ENCODE measurements around the gene NPEPPS.
"Not testable (repeated sequence)": the region's sequence is repeated elsewhere in the genome, so short reads cannot be mapped to it uniquely, and the experiment has no call there.

NPEPPS gene

GRCh38 chr17:47520279-47520678 lies 10.6 kb upstream of the NPEPPS start:
- H3K27me3 ChIP-seq (ENCODE audit: control insufficient read depth, insufficient read depth, low read length); H3K9me3 ChIP-seq (replicated peaks; ENCODE audit: low read length); H3K36me3 ChIP-seq (ENCODE audit: insufficient read depth, low read length); H3K4me2 ChIP-seq (ENCODE audit: low read length); H3K4me1 ChIP-seq (ENCODE audit: control insufficient read depth, insufficient read depth, low read length); H3K4me3 ChIP-seq (ENCODE audit: low read length); H3K9ac ChIP-seq (ENCODE audit: low read depth, low read length): not testable (repeated sequence)

DNA sequence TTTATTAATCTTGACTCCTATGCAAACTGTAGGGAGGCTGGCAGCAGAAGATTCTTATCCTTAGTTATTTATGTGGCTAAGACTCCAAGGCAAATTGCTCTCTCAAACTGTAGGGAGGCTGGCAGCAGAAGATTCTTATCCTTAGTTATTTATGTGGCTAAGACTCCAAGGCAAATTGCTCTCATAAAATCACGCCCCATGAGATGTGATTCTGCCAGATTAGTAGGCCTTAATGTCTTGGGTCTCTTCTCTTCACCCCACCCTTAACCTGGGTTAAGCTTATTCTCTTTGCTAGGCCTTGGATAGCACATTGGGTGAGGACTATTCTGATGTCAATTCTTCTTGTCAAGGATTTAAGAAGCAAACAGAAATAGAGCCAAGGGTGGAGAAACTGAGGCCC lies 9.5 kb upstream of the NPEPPS start:
- not testable (repeated sequence) for H3K9ac ChIP-seq (ENCODE audit: low read depth, low read length); H3K4me2 ChIP-seq (ENCODE audit: low read length); H3K4me1 ChIP-seq (ENCODE audit: control insufficient read depth, insufficient read depth, low read length); H3K36me3 ChIP-seq (ENCODE audit: insufficient read depth, low read length); H3K9me3 ChIP-seq (replicated peaks; ENCODE audit: low read length); H3K27me3 ChIP-seq (ENCODE audit: control insufficient read depth, insufficient read depth, low read length); H3K4me3 ChIP-seq (ENCODE audit: low read length)

DNA sequence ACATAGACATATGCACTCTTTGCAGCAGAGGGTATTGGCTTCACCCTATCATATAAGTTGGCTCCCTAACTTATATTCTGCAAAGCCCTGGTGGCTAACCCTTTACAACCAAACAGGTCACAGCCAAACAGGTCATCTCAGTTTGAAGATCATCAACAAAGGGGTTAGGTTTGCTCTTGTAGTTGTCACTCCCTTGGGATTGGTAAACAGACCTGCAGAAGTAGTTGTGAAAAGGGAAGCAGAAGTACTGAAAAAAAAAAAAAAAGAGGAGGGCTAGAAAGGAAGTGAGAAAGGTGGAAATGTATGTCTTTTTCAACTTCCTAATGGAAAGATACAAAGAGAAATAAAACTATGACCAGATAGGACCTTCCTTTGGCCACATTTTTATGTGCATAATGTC lies 8.6 kb upstream of the NPEPPS start:
- not testable (repeated sequence) for H3K9ac ChIP-seq (ENCODE audit: low read depth, low read length); H3K9me3 ChIP-seq (replicated peaks; ENCODE audit: low read length); H3K27me3 ChIP-seq (ENCODE audit: control insufficient read depth, insufficient read depth, low read length); H3K4me2 ChIP-seq (ENCODE audit: low read length); H3K4me3 ChIP-seq (ENCODE audit: low read length); H3K36me3 ChIP-seq (ENCODE audit: insufficient read depth, low read length); H3K4me1 ChIP-seq (ENCODE audit: control insufficient read depth, insufficient read depth, low read length)

GRCh38 chr17:47531233-47531820 lies 419 bp downstream of the NPEPPS start:
- Histone ChIP-seq H3K4me3 (ENCODE audit: low read length) (peak overlapping the region; percentile 74), H3K4me2 (ENCODE audit: low read length) (peak overlapping the region; percentile 82), H3K9ac (ENCODE audit: low read depth, low read length) (peak overlapping the region; percentile 86)
- not testable (repeated sequence) for H3K36me3 ChIP-seq (ENCODE audit: insufficient read depth, low read length); H3K4me1 ChIP-seq (ENCODE audit: control insufficient read depth, insufficient read depth, low read length); H3K9me3 ChIP-seq (replicated peaks; ENCODE audit: low read length); H3K27me3 ChIP-seq (ENCODE audit: control insufficient read depth, insufficient read depth, low read length)

DNA sequence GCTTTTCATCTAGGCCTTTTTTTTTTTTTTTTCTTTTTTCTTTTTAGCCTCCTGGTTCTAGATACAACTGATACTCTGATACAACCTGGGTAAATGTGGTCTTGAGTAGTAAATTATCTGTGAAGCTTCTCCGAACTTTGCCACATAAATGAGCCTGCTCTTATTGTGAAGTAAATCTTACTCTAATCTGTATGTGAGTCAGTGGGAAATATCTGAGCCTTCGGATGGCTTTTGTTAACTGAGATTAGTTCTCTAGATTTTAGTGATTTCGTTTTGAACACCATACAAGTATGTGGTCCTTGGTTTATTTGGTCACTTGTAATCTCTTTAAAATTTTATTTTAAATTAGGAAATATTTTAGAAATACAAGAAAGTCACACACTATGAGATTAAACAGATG lies 8.2 kb downstream of the NPEPPS start:
- H3K9me3 ChIP-seq (replicated peaks; ENCODE audit: low read length); H3K36me3 ChIP-seq (ENCODE audit: insufficient read depth, low read length); H3K4me2 ChIP-seq (ENCODE audit: low read length); H3K27me3 ChIP-seq (ENCODE audit: control insufficient read depth, insufficient read depth, low read length); H3K9ac ChIP-seq (ENCODE audit: low read depth, low read length); H3K4me3 ChIP-seq (ENCODE audit: low read length); H3K4me1 ChIP-seq (ENCODE audit: control insufficient read depth, insufficient read depth, low read length): not testable (repeated sequence)

GRCh38 chr17:47541676-47542075 lies 10.8 kb downstream of the NPEPPS start:
- H3K27me3 ChIP-seq (ENCODE audit: control insufficient read depth, insufficient read depth, low read length); H3K4me1 ChIP-seq (ENCODE audit: control insufficient read depth, insufficient read depth, low read length); H3K36me3 ChIP-seq (ENCODE audit: insufficient read depth, low read length); H3K9me3 ChIP-seq (replicated peaks; ENCODE audit: low read length); H3K9ac ChIP-seq (ENCODE audit: low read depth, low read length); H3K4me3 ChIP-seq (ENCODE audit: low read length); H3K4me2 ChIP-seq (ENCODE audit: low read length): not testable (repeated sequence)

- not testable (repeated sequence) for H3K4me3 ChIP-seq (ENCODE audit: low read length); H3K9ac ChIP-seq (ENCODE audit: low read depth, low read length); H3K4me1 ChIP-seq (ENCODE audit: control insufficient read depth, insufficient read depth, low read length); H3K36me3 ChIP-seq (ENCODE audit: insufficient read depth, low read length); H3K4me2 ChIP-seq (ENCODE audit: low read length); H3K27me3 ChIP-seq (ENCODE audit: control insufficient read depth, insufficient read depth, low read length); H3K9me3 ChIP-seq (replicated peaks; ENCODE audit: low read length)
Observed at GRCh38 chr17:47544327-47544726, 13.4 kb downstream of the NPEPPS start.

GRCh38 chr17:47554733-47555132 lies 23.8 kb downstream of the NPEPPS start:
- H3K4me2 ChIP-seq (ENCODE audit: low read length); H3K4me1 ChIP-seq (ENCODE audit: control insufficient read depth, insufficient read depth, low read length); H3K36me3 ChIP-seq (ENCODE audit: insufficient read depth, low read length); H3K4me3 ChIP-seq (ENCODE audit: low read length); H3K9me3 ChIP-seq (replicated peaks; ENCODE audit: low read length); H3K9ac ChIP-seq (ENCODE audit: low read depth, low read length); H3K27me3 ChIP-seq (ENCODE audit: control insufficient read depth, insufficient read depth, low read length): not testable (repeated sequence)

DNA sequence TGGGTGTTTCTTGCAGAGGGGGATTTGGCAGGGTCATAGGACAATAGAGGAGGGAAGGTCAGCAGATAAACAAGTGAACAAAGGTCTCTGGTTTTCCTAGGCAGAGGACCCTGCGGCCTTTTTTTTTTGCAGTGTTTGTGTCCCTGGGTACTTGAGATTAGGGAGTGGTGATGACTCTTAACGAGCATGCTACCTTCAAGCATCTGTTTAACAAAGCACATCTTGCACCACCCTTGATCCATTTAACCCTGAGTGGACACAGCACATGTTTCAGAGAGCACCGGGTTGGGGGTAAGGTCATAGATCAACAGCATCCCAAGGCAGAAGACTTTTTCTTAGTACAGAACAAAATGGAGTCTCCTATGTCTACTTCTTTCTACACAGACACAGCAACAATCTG lies 25.2 kb downstream of the NPEPPS start:
- not testable (repeated sequence) for H3K9ac ChIP-seq (ENCODE audit: low read depth, low read length); H3K4me3 ChIP-seq (ENCODE audit: low read length); H3K4me1 ChIP-seq (ENCODE audit: control insufficient read depth, insufficient read depth, low read length); H3K9me3 ChIP-seq (replicated peaks; ENCODE audit: low read length); H3K27me3 ChIP-seq (ENCODE audit: control insufficient read depth, insufficient read depth, low read length); H3K4me2 ChIP-seq (ENCODE audit: low read length); H3K36me3 ChIP-seq (ENCODE audit: insufficient read depth, low read length)

DNA sequence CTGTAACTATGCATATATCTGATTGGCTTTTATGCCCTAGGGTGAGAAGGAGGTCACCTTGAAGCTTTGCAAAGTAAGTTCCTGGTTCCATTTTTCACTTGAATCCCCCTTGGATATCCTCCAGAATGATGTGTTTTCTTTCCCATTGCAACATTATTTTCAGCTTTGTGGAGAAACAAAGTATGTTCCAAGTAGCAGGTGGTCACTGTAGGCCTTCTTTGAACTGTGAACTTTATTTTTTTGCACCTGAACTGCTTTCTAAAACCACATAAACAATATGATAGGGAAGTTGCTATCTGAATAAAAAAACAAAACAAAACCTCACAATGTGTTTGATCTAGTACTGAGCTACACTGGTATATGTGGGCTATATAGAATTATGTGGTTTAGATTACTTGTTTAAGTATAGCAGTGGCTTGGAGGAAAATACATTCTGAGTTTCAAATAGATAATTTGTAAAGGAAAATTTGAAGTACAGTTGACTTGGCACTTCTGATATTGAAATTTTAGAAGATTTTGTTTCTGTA lies 29.7 kb downstream of the NPEPPS start:
- not testable (repeated sequence) for H3K36me3 ChIP-seq (ENCODE audit: insufficient read depth, low read length); H3K27me3 ChIP-seq (ENCODE audit: control insufficient read depth, insufficient read depth, low read length); H3K4me1 ChIP-seq (ENCODE audit: control insufficient read depth, insufficient read depth, low read length); H3K4me3 ChIP-seq (ENCODE audit: low read length); H3K9ac ChIP-seq (ENCODE audit: low read depth, low read length); H3K9me3 ChIP-seq (replicated peaks; ENCODE audit: low read length); H3K4me2 ChIP-seq (ENCODE audit: low read length)

DNA sequence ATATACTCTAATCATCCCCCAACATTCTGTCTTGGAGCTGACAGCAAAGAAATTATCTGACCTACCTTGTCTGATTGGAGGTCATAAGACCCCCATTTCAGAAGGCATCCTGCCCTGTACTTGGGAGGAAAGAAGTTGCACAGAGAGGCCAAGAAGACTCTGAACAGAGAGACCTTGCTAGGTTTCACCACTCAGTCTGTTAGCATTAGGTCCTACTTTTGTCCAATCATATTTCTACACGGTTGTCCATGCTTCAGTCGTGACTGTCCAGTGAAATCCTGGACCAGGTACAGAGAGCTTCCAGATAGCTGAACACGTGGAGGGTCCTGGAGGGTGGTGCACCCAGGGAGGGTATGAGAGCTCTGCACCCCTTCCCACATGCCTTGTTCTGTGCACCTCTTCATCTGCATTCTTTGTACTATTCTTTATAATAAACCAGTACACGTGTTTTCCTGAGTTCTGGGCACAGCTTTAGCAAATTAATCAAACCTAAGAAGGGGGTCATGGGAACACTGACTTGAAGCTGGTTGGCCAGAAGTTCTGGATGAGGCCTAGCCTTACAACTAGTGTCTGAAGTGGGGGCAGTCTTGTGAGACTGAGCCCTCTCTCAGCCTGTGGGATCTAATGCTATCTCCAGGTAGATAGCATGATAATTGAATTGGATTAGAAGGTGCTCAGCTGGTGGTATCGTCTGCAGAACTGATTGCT lies 30.9 kb downstream of the NPEPPS start:
- not testable (repeated sequence) for H3K9ac ChIP-seq (ENCODE audit: low read depth, low read length); H3K4me1 ChIP-seq (ENCODE audit: control insufficient read depth, insufficient read depth, low read length); H3K27me3 ChIP-seq (ENCODE audit: control insufficient read depth, insufficient read depth, low read length); H3K4me2 ChIP-seq (ENCODE audit: low read length); H3K9me3 ChIP-seq (replicated peaks; ENCODE audit: low read length); H3K4me3 ChIP-seq (ENCODE audit: low read length); H3K36me3 ChIP-seq (ENCODE audit: insufficient read depth, low read length)

- H3K4me3 ChIP-seq (ENCODE audit: low read length); H3K4me1 ChIP-seq (ENCODE audit: control insufficient read depth, insufficient read depth, low read length); H3K4me2 ChIP-seq (ENCODE audit: low read length); H3K27me3 ChIP-seq (ENCODE audit: control insufficient read depth, insufficient read depth, low read length); H3K9me3 ChIP-seq (replicated peaks; ENCODE audit: low read length); H3K9ac ChIP-seq (ENCODE audit: low read depth, low read length); H3K36me3 ChIP-seq (ENCODE audit: insufficient read depth, low read length): not testable (repeated sequence)
Observed at GRCh38 chr17:47562406-47562705, 31.4 kb downstream of the NPEPPS start.

All from skeletal muscle satellite cell (primary cell).